Activated T-cell treated with anti-CD3 and anti-CD28 coated beads, Interleukin-2, amount 50 U/mL, for 48 hours (primary cell): ENCODE results near the gene CASKIN1.

Source experiments
- DNase-seq, 2 experiments: peaks; one replicate each; pipeline ENCODE4 v3.0.0-alpha.2; 2020

CASKIN1 gene

DNA sequence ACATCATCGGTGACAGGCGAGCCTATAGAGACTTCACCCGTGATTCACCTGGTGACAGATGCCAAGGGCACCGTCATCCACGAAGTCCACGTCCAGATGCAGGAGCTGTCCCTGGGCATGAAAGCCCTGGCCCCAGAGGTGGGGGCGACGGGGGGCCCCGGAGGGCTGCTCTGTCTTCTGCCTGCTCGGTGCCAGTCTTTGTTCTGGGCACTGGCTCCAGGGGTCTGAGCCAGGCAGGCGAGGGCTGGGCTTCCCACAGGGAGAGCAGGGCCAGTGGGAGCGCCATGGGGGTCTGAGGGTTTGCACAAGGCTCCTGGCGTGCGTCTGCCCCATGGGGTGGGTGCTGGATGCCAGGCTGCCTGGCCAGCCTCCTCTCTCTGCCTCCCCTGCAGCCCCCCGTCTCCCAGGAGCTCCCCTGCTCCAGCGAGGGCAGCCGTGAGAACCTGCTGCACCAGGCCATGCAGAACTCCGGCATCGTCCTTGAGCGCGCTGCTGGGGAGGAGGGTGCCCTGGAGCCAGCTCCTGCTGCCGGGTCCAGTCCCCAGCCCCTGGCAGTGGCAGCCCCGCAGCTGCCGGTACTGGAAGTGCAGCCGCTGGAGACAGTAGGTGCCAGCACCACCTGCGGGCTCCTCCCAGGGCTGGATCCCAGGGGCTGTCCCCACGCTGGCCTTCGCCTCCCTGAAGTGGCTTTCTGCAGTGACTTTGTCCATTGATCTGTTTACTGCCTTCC is 36.8 kb upstream of the CASKIN1 start:
- DNase-seq: no peak

DNA sequence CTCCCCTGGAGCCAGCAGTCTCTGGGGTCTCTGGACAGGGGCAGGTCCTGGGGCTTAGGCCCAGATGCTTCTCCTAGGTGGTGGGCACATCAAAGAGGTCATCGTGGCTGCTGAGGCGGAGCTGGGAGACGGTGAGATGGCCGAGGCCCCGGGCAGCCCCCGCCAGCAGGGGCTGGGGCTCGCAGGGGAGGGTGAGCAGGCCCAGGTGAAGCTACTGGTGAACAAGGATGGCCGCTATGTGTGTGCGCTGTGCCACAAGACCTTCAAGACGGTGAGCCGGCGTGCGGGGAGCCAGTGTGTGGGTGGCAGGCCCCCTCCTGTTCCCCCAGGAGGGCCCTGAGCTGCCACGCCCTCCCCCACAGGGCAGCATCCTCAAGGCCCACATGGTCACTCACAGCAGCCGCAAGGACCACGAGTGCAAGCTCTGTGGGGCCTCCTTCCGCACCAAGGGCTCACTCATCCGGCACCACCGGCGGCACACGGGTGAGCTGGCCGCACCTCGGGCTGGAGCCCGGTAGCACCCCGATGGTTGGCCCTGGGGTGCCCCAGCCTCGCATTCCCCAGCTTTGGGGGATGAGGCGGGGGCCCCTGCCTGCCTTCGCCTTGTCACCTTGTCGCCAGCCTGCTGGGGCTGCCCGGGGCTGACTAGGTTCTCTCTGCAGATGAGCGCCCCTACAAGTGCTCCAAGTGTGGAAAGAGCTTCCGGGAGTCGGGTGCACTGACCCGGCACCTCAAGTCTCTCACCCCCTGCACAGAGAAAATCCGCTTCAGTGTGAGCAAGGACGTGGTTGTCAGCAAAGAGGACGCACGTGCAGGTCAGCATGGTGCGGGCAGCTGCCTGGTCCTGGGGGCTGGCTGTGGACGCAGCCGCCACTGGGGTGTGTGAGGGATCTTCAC is 35.9 kb upstream of the CASKIN1 start:
- no peak for DNase-seq

GRCh38 chr16:2231016-2231931 is 34.9 kb upstream of the CASKIN1 start:
- no peak for DNase-seq

- no peak for DNase-seq
Measured at GRCh38 chr16:2230376-2230775, 34.0 kb upstream of the CASKIN1 start.

DNA sequence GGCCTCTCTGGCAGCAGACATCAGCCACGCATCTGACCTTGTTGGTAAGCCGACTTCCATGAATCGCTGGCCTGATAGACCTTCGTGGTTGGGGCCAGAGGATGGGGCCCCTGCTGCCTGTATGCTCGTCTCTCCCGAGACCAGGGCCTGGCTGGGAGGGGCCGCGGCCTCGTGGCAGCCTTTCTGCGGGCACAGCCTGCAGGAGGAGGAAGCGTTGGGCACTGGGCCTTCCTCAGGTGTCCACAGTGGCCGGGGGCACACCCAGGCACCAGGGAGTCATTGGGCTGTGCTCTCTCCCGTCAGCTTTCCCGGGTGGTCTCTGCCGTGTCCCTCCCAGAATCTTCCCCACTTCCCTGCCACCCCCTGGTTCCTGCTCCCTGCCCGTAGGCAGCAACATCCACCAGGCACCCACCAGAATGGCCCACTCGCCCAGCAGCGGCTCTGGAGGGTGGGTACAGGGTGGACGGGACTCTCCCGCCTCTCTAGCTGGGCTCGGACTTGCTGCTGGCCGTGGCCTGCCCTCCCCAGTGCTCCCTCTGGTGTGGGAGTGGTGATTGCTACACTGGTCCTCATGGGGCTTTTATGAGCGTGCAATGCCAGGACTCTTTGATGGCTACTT is 33.3 kb upstream of the CASKIN1 start:
- DNase-seq: no peak

DNA sequence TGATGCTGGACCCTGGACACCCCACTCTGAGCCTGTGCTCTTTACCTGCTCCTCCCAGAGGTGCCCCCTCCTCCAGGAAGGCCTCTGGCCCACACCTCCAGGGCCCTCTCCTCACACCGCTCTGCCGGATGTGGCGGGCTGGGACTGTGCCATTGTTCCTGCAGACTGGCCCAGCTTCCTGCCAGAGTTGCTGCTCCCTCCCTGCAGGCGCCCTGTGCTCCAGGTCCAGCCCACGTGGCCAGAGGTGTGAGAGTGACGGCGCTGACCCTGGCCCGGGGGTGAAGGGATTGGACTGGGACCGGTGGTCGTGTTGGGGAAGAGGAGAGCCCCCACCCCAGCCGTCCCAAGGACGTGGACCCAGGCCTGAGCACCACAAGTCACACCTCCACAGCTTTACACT is 32.7 kb upstream of the CASKIN1 start:
- DNase-seq: no peak

GRCh38 chr16:2228161-2228824 is 31.9 kb upstream of the CASKIN1 start:
- no peak for DNase-seq

GRCh38 chr16:2226918-2227317 is 30.5 kb upstream of the CASKIN1 start:
- DNase-seq: no peak

- DNase-seq: no peak
Measured at GRCh38 chr16:2226245-2226793, 29.9 kb upstream of the CASKIN1 start.

GRCh38 chr16:2223942-2224486 is 27.6 kb upstream of the CASKIN1 start:
- DNase-seq: peak; percentile 55 to 62

DNA sequence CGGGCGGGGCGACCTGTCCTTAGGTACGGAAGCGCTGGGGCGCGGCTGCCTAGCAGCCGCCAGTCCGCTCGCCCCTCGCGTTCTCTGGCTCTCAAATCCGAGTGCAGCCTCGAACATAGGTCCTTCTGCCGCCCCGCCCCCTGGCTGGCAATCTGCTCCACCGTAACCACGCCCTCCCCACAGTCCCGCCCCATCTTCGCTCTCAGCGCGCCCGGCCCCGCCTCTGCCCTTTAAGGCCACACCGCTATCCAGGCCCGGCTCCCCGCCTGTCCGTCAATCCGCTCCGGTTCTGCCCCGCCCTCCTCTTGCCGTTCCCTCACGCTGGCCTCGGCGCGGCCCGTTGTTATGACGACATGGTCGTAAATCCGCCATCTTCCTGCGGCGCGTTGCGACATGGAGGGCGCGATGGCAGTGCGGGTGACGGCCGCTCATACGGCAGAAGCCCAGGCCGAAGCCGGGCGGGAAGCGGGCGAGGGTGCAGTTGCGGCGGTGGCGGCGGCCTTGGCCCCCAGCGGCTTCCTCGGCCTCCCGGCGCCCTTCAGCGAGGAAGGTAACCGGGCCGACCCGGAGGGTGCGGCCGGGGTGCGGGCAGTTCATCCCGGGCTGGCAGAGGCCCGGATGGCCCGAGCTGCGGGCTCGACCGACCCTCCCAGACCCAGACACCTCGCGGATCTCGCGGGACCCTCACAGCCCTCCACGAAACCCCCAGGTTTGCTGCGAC is 27.0 kb upstream of the CASKIN1 start, which contains the start of gene E4F1:
Gene E4F1 (plus strand): TSS at position 371 of the 721 bp plus-strand sequence. CDS start 23 bp downstream, at position 394.
- peak; percentile 100 for DNase-seq

- DNase-seq: no peak
Measured at GRCh38 chr16:2216330-2216729, 19.9 kb upstream of the CASKIN1 start.

GRCh38 chr16:2214719-2214968 is 18.2 kb upstream of the CASKIN1 start, which contains the start of gene PGP:
TSS of gene PGP (minus strand) at chr16:2214840. CDS start at chr16:2214777, 63 bp downstream.
- no peak for DNase-seq

DNA sequence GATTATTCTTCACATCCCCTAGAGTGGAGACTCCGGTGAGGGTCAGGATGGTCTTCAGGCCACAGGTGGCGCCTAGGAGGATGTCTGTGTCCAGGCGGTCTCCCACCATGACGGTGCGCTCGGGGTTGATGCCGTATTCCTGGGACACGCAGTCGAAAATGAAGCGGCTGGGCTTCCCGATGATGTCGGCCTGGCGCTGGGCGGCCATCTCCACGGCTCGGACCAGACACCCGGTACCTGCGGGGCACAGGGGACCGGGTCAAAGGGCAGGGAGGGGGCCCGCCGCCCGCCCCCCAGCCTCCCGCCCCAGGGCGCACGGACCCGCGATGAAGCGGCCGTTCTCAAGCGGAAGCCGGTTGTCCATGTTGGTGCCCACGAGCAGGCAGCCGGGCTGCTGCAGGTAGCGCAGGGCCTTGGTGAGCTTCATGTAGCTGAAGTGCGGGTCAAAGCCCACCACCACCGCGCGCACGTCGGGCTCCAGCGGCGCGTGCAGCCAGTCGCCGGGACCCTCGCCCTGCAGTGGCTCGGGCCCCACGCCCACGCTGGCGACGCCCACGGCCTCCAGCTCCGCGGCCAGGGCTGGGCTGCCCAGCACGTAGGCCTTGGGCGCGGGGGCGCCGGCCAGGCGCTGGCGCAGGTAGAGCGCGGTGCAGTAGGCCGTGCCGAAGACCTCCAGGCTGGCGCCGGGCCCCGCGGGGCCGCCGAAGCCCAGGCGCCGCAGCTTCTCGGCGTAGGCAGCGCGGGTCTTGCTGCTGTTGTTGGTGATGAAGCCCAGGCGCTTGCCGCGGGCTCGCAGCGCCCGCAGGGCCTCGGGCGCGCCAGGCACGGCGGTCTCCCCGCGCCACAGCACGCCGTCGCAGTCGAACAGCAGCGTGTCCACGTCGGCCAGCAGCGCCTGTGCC is 17.7 kb upstream of the CASKIN1 start:
- DNase-seq: peak in 1 of 2 experiments; percentile 47

DNA sequence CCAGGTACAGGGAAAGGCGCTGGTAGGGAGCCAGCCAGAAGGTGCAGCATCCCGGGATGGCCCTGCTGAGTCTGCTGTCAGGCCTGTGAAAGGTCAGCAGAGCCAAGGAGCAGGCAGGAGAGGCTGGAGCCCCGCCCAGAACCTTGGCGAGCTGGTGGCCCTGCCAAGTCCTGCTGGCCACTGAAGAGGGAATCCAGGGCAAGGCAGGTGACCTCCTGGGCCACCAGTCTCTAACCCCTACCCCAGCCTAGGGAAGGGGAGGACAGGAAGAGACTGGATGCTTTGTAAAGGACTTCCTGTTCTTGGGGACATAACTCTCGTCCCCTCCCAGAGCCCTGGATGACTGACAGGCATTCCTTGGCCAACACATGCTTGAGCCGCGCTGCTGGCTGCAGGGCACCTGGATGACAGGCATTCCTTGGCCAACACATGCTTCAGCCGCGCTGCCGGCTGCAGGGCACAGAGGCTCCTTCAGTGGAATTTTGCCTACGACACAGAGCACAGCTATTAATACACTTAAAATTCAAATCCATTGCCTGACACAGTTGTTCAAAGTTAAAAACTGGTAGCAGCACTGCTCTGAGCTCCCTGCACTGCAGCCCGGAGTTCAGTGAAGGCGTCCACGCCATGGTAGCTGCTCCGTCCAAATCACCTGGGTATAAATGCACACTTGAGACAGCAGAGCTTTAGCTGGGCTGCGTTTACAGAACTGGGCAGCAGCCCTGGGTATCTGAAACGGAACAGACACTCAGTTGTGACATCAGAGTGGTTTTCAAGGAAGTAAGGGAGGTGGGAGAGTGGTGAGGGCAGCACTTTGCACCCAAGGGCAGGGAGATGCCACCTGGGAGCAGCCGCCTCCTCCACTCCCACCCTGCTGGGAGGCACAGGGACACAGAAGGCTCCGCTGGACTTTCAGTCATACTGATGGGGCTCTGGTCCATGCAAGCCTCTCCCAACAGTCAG is 16.2 kb upstream of the CASKIN1 start:
- DNase-seq: no peak

DNA sequence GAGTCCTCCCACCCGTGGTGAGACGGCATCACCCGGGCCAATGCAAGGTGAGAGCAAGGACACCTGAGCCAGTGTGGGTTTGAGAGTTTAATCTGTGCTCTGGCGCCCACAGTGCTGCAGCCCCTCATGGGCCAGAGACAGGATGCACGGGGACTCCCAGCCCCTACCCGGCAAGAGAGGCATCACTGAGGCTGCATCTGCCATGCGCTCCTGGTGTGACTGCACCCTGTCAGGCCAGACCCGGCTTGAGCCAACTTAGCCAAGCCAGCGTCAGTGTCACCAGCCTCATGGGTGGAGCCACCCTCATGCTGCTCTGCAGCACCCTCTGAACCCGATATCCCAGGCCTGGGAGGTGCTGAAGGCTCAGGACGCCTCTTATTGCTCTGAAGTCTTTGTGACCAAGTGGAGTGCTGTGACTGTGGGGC is 15.5 kb upstream of the CASKIN1 start:
- DNase-seq: no peak

- no peak for DNase-seq
Measured at GRCh38 chr16:2210386-2211365, 14.3 kb upstream of the CASKIN1 start, which contains the start of gene BRICD5. TSS of gene BRICD5 (minus strand) at chr16:2210863. CDS start at chr16:2210833, 30 bp downstream.
